ENCODE data around the gene GOLGA3. TPM values are rescaled to one million over a fixed set of nuclear protein-coding genes. Genes with fewer than 3 reads are reported as not detected.
A peak's percentile ranks its signal among the peaks of the same experiment; 100 is the strongest.

The GOLGA3 gene
- total RNA-seq, 1 experiment from 2014 or later: 62.2 TPM

- no peaks in the 10 kb centered on the region for H3K27me3 Mint-ChIP-seq (ENCODE audit: insufficient read depth, unreplicated experiment)
- H3K9me3 ChIP-seq: no peaks in the 10 kb centered on the region
- intact Hi-C loops (cut with micrococcal nuclease; ENCODE audit: unreplicated experiment): no loop called here
- H3K4me1 Mint-ChIP-seq (ENCODE audit: low read depth, unreplicated experiment): no peaks in the 10 kb centered on the region
- no peaks in the 10 kb centered on the region for H3K36me3 ChIP-seq (ENCODE audit: control insufficient read depth, insufficient read depth, low read length)
- ChIA-PET CTCF (no interaction called here), POLR2A (no interaction called here)
- H3K27me3 ChIP-seq (replicated peaks; ENCODE audit: control insufficient read depth, insufficient read depth, low read length): no peaks in the 10 kb centered on the region
- H3K9me3 Mint-ChIP-seq (ENCODE audit: unreplicated experiment): no peaks in the 10 kb centered on the region
- no peak overlapping the region for H3K27ac Mint-ChIP-seq (ENCODE audit: unreplicated experiment)
- no peak overlapping the region for H3K4me3 Mint-ChIP-seq (ENCODE audit: unreplicated experiment)
- peaks cover 36% of the 10 kb centered on the region for H3K36me3 Mint-ChIP-seq (ENCODE audit: insufficient read depth, unreplicated experiment)
- TF ChIP-seq CTCF (IDR thresholded peaks at IDR 0.05; ENCODE audit: insufficient read depth in 1 of 2, low read depth in 1 of 2, low read length in 1 of 2, severe bottlenecking in 1 of 2, unreplicated experiment in 1 of 2): no peak
- DNase-seq: no peak
- H3K4me3 ChIP-seq (ENCODE audit: low read depth, low read length): no peak overlapping the region
- no TSS peak for BruUV-seq (replicated peaks)
- H3K4me1 ChIP-seq: no peaks in the 10 kb centered on the region
These were observed 11.0 kb upstream of the GOLGA3 start for GRCh38 chr12:132839558-132840235.

GRCh38 chr12:132838410-132839080 is 9.9 kb upstream of the GOLGA3 start:
- intact Hi-C loops (cut with micrococcal nuclease; ENCODE audit: unreplicated experiment): no loop called here
- DNase-seq: no peak
- no peak for TF ChIP-seq CTCF (IDR thresholded peaks at IDR 0.05; ENCODE audit: insufficient read depth in 1 of 2, low read depth in 1 of 2, low read length in 1 of 2, severe bottlenecking in 1 of 2, unreplicated experiment in 1 of 2)
- H3K4me1 Mint-ChIP-seq (ENCODE audit: low read depth, unreplicated experiment): no peaks in the 10 kb centered on the region
- POLR2A ChIA-PET: no interaction called here
- CTCF ChIA-PET: no interaction called here
- no peaks in the 10 kb centered on the region for H3K9me3 Mint-ChIP-seq (ENCODE audit: unreplicated experiment)
- peaks cover 33% of the 10 kb centered on the region for H3K36me3 Mint-ChIP-seq (ENCODE audit: insufficient read depth, unreplicated experiment)
- H3K27me3 ChIP-seq (replicated peaks; ENCODE audit: control insufficient read depth, insufficient read depth, low read length): no peaks in the 10 kb centered on the region
- no peaks in the 10 kb centered on the region for H3K4me1 ChIP-seq
- no peak overlapping the region for H3K4me3 Mint-ChIP-seq (ENCODE audit: unreplicated experiment)
- BruUV-seq (replicated peaks): no TSS peak
- no peaks in the 10 kb centered on the region for H3K27me3 Mint-ChIP-seq (ENCODE audit: insufficient read depth, unreplicated experiment)
- H3K9me3 ChIP-seq: no peaks in the 10 kb centered on the region
- H3K36me3 ChIP-seq (ENCODE audit: control insufficient read depth, insufficient read depth, low read length): no peaks in the 10 kb centered on the region
- H3K27ac Mint-ChIP-seq (ENCODE audit: unreplicated experiment): peak overlapping the region; percentile 26
- H3K4me3 ChIP-seq (ENCODE audit: low read depth, low read length): no peak overlapping the region

GRCh38 chr12:132837693-132838409 is 9.2 kb upstream of the GOLGA3 start:
- no peaks in the 10 kb centered on the region for H3K4me1 ChIP-seq
- DNase-seq: no peak
- Mint-ChIP-seq H3K27me3 (ENCODE audit: insufficient read depth, unreplicated experiment) (no peaks in the 10 kb centered on the region), H3K4me1 (ENCODE audit: low read depth, unreplicated experiment) (no peaks in the 10 kb centered on the region), H3K4me3 (ENCODE audit: unreplicated experiment) (no peak overlapping the region), H3K27ac (ENCODE audit: unreplicated experiment) (no peak overlapping the region), H3K9me3 (ENCODE audit: unreplicated experiment) (no peaks in the 10 kb centered on the region), H3K36me3 (ENCODE audit: insufficient read depth, unreplicated experiment) (peaks cover 33% of the 10 kb centered on the region)
- H3K9me3 ChIP-seq: no peaks in the 10 kb centered on the region
- no peak overlapping the region for H3K4me3 ChIP-seq (ENCODE audit: low read depth, low read length)
- no TSS peak for BruUV-seq (replicated peaks)
- H3K27me3 ChIP-seq (replicated peaks; ENCODE audit: control insufficient read depth, insufficient read depth, low read length): no peaks in the 10 kb centered on the region
- intact Hi-C loops (cut with micrococcal nuclease; ENCODE audit: unreplicated experiment): no loop called here
- CTCF ChIA-PET: no interaction called here
- POLR2A ChIA-PET: no interaction called here
- no peak for TF ChIP-seq CTCF (IDR thresholded peaks at IDR 0.05; ENCODE audit: insufficient read depth in 1 of 2, low read depth in 1 of 2, low read length in 1 of 2, severe bottlenecking in 1 of 2, unreplicated experiment in 1 of 2)
- H3K36me3 ChIP-seq (ENCODE audit: control insufficient read depth, insufficient read depth, low read length): no peaks in the 10 kb centered on the region
